ENCODE measurements around the gene MRPL30.

- TF ChIP-seq CTCF (IDR thresholded peaks at IDR 0.05; ENCODE audit: poor library complexity) (no peak), EZH2 (IDR thresholded peaks at IDR 0.05; ENCODE audit: borderline replicate concordance) (no peak), EZH2phosphoT487 (IDR thresholded peaks at IDR 0.05; ENCODE audit: low read depth, severe bottlenecking, unreplicated experiment) (no peak)
Observed at GRCh38 chr2:99198103-99198841, 17.3 kb downstream of the MRPL30 start.
